Endothelial cell (in vitro differentiated cells): Measurements from ENCODE around the gene STC2. TPM values are rescaled to one million over a fixed set of nuclear protein-coding genes. Genes with fewer than 3 reads are reported as not detected.

Experiments used
- DNase-seq: peaks from one replicate; pipeline ENCODE4 v3.0.0; 2021; ENCODE audit warnings: low spot score
- H3K27ac Mint-ChIP-seq: one replicate; pipeline ENCODE4 v1.8.0; 2021; ENCODE audit warnings: mixed read lengths, inconsistent platforms; ENCODE audit not compliant: unreplicated experiment
- H3K27me3 Mint-ChIP-seq: one replicate; pipeline ENCODE4 v1.8.0; 2021; ENCODE audit warnings: mild to moderate bottlenecking, moderate library complexity, mixed read lengths, inconsistent platforms; ENCODE audit not compliant: unreplicated experiment
- H3K36me3 Mint-ChIP-seq: one replicate; pipeline ENCODE4 v1.8.0; 2021; ENCODE audit warnings: mild to moderate bottlenecking, low read depth, mixed read lengths, inconsistent platforms; ENCODE audit not compliant: unreplicated experiment
- H3K4me1 Mint-ChIP-seq: one replicate; pipeline ENCODE4 v1.8.0; 2021; ENCODE audit warnings: mild to moderate bottlenecking, mixed read lengths, inconsistent platforms; ENCODE audit not compliant: unreplicated experiment
- H3K4me3 Mint-ChIP-seq: one replicate; pipeline ENCODE4 v1.8.0; 2021; ENCODE audit warnings: mild to moderate bottlenecking, mixed read lengths, inconsistent platforms; ENCODE audit not compliant: unreplicated experiment
- H3K9me3 Mint-ChIP-seq: one replicate; pipeline ENCODE4 v1.8.0; 2021; ENCODE audit warnings: mixed read lengths, inconsistent platforms; ENCODE audit not compliant: unreplicated experiment
- CTCF ChIP-seq: fragments of 200-600 bp; sonication (generic); IDR thresholded peaks from one replicate; pipeline ENCODE4 v1.5.0; 2021; ENCODE audit warnings: antibody characterized with exemption; ENCODE audit not compliant: unreplicated experiment
- total RNA-seq: library from RNA; stranded (reverse); fragmentation: NEBNext Ultra II Directional; extraction: Animal tissue kit (Norgen Biotek cat#: 25700); gene quantifications from one replicate; pipeline ENCODE4 v1.2.1, GENCODE V29; 2021; ENCODE audit not compliant: unreplicated experiment

STC2 gene
- total RNA-seq, 1 donor from 2014 or later, result 3.6 TPM

- peaks cover 8% of the 10 kb centered on the region for H3K36me3 Mint-ChIP-seq
- DNase-seq, result no peak
- no peak overlapping the region for H3K27ac Mint-ChIP-seq
- H3K4me3 Mint-ChIP-seq, result no peak overlapping the region
- H3K27me3 Mint-ChIP-seq, result peaks cover 9% of the 10 kb centered on the region
- H3K4me1 Mint-ChIP-seq, result peaks cover 42% of the 10 kb centered on the region
- H3K9me3 Mint-ChIP-seq, result no peaks in the 10 kb centered on the region
- no peak for TF ChIP-seq CTCF
Observed at GRCh38 chr5:173325091-173325698, 3.0 kb downstream of the STC2 start.

DNA sequence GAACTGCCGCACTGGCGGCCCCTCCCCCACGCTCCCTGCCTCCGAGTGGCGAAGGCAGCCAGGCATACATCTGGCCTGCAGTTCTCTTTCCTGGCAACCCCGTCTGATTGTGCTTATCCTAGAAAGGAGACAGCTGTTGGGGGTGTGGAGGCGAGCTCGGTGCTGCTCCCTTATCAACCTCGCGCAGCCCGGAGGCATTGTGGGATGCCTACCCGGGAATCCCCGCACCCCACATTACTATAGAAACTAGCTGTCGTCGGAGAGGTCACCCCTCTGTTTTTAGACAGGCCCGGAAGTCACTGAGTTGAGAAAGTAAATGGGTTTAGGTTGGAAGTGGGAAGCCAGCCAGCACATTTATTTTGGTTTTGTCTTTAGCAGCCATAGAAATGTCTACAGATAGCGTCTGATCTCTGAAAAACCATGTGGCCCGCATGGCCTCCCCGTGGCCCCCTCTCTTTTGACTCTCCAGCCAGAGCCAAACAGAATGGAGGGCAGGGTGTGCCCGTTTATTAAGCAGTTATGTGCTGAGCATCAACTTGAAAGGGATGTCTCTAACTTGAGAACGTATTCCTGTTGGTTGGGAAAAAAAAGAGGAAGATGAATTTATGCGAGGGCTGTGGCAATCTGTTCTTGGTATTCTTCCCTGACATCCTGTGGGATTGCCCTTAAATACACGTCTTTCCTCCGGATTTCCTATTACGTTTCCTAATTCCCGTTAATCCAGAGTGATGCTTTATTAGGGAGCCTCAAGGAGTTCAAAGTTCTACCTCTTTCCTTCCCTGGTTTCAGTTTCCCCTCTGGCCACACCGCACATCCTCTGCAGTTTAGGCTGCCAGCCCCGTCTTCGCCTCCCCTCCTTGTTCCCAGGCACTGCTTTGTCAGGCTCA is 3.9 kb downstream of the STC2 start:
- H3K27ac Mint-ChIP-seq, result peak overlapping the region; percentile 62
- H3K36me3 Mint-ChIP-seq, result peaks cover 8% of the 10 kb centered on the region
- H3K4me1 Mint-ChIP-seq, result peaks cover 41% of the 10 kb centered on the region
- DNase-seq, result no peak
- H3K9me3 Mint-ChIP-seq, result no peaks in the 10 kb centered on the region
- no peak for TF ChIP-seq CTCF
- peaks cover 7% of the 10 kb centered on the region for H3K27me3 Mint-ChIP-seq
- H3K4me3 Mint-ChIP-seq, result no peak overlapping the region

GRCh38 chr5:173323799-173324114 is 4.5 kb downstream of the STC2 start:
- H3K4me3 Mint-ChIP-seq, result no peak overlapping the region
- peak overlapping the region; percentile 73 for H3K27ac Mint-ChIP-seq
- H3K9me3 Mint-ChIP-seq, result no peaks in the 10 kb centered on the region
- peaks cover 2% of the 10 kb centered on the region for H3K27me3 Mint-ChIP-seq
- peaks cover 8% of the 10 kb centered on the region for H3K36me3 Mint-ChIP-seq
- DNase-seq, result no peak
- peaks cover 36% of the 10 kb centered on the region for H3K4me1 Mint-ChIP-seq
- no peak for TF ChIP-seq CTCF

- Mint-ChIP-seq H3K4me1 (peaks cover 31% of the 10 kb centered on the region), H3K9me3 (no peaks in the 10 kb centered on the region), H3K4me3 (no peak overlapping the region), H3K27me3 (peaks cover 2% of the 10 kb centered on the region), H3K27ac (no peak overlapping the region), H3K36me3 (peaks cover 8% of the 10 kb centered on the region)
- DNase-seq, result no peak
- TF ChIP-seq CTCF, result no peak
Observed at GRCh38 chr5:173323106-173323798, 5.0 kb downstream of the STC2 start.
